COLO668 (cell line): ENCODE results near the gene CNN3.
A peak's percentile ranks its signal among the peaks of the same experiment; 100 is the strongest.

ENCODE experiments used
- DNase-seq: peaks from one replicate; lab custom pipeline; 2025; ENCODE audit not compliant: unreplicated experiment; lab: John Stamatoyannopoulos, UW

Gene CNN3

GRCh38 chr1:94926915-94927404 is at the start of gene CNN3:
Gene CNN3, minus strand, starts transcription at chr1:94927110. Its CDS starts 216 bp downstream, at chr1:94926894.
- DNase-seq, result peak; percentile 98

- DNase-seq, result no peak
Measured at GRCh38 chr1:94974824-94975223, 47.9 kb upstream of the CNN3 start.

GRCh38 chr1:94974241-94974640 is 47.3 kb upstream of the CNN3 start:
- DNase-seq, result no peak

- no peak for DNase-seq
Measured at GRCh38 chr1:94973309-94973922, 46.5 kb upstream of the CNN3 start.

- DNase-seq, result no peak
Measured at GRCh38 chr1:94971491-94971924, 44.6 kb upstream of the CNN3 start.

- DNase-seq, result no peak
Measured at GRCh38 chr1:94970783-94971182, 43.9 kb upstream of the CNN3 start.

- no peak for DNase-seq
Measured at GRCh38 chr1:94969137-94969536, 42.2 kb upstream of the CNN3 start.

GRCh38 chr1:94966033-94966432 is 39.1 kb upstream of the CNN3 start:
- no peak for DNase-seq

- no peak for DNase-seq
Measured at GRCh38 chr1:94963864-94964263, 37.0 kb upstream of the CNN3 start.

- peak; percentile 15 for DNase-seq
Measured at GRCh38 chr1:94962409-94963265, 35.7 kb upstream of the CNN3 start.

GRCh38 chr1:94961988-94962387 is 35.1 kb upstream of the CNN3 start:
- no peak for DNase-seq

- DNase-seq, result no peak
Measured at GRCh38 chr1:94961582-94961981, 34.7 kb upstream of the CNN3 start.

GRCh38 chr1:94958081-94958480 is 31.2 kb upstream of the CNN3 start:
- no peak for DNase-seq

- no peak for DNase-seq
Measured at GRCh38 chr1:94955767-94956632, 29.1 kb upstream of the CNN3 start.

- no peak for DNase-seq
Measured at GRCh38 chr1:94954263-94955220, 27.6 kb upstream of the CNN3 start.

GRCh38 chr1:94953746-94954145 is 26.8 kb upstream of the CNN3 start:
- DNase-seq, result no peak

GRCh38 chr1:94953107-94953506 is 26.2 kb upstream of the CNN3 start:
- no peak for DNase-seq

- DNase-seq, result no peak
Measured at GRCh38 chr1:94952539-94952938, 25.6 kb upstream of the CNN3 start.

- no peak for DNase-seq
Measured at GRCh38 chr1:94951509-94952208, 24.7 kb upstream of the CNN3 start.

- no peak for DNase-seq
Measured at GRCh38 chr1:94951046-94951445, 24.1 kb upstream of the CNN3 start.
